ENCODE measurements around the gene GARNL3. TPM values are rescaled to one million over a fixed set of nuclear protein-coding genes. Genes with fewer than 3 reads are reported as not detected.

The GARNL3 gene
- polyA plus RNA-seq, 1 donor from 2014 or later: 20.0 TPM

DNA sequence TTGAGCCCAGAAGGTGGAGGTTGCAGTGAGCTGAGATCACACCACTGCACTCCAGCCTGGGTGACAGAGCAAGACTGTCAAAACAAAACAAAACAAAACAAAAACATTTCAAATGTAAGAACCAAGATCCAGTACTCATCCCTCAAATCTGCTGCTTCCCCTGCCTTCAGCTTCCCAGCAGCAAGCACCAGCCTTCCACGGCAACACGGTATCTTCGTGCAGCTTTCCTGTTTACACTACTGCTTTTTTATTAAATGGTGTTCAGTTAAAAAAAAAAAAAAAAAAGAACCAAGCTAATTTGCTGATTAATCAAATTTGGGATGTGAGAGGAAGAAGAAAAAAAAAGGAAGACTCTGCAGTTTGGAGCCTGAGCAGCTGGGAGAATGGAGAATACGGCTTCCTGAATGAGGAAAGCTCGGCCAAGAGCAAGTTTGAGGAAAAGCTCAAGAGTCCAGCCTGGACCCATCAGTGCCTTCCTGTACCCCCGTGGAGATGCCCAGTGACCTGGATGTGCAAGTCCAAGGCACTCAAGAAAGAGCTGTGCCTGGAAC is 104.4 kb downstream of the GARNL3 start:
- Histone ChIP-seq H3K36me3 (ENCODE audit: insufficient read depth, low read length) (no peaks in the 10 kb centered on the region), H3K9me2 (ENCODE audit: insufficient read depth, low read length) (no peaks in the 10 kb centered on the region), H3K27me3 (ENCODE audit: insufficient read depth, low read depth, low read length) (no peaks in the 10 kb centered on the region), H3K9me3 (ENCODE audit: low read length) (no peaks in the 10 kb centered on the region), H3K4me3 (ENCODE audit: low read length) (no peak overlapping the region), H3K4me2 (ENCODE audit: low read length) (no peak overlapping the region), H2AFZ (ENCODE audit: low read depth, low read length) (no peak overlapping the region), H4K20me1 (ENCODE audit: insufficient read depth) (no peaks in the 10 kb centered on the region), H3K9ac (ENCODE audit: low read length) (no peak overlapping the region), H3F3A (ENCODE audit: insufficient read depth, low read length, poor library complexity, severe bottlenecking) (no peaks in the 10 kb centered on the region), H3K27ac (ENCODE audit: low read length) (no peak overlapping the region), H3K79me2 (replicated peaks; ENCODE audit: insufficient read depth, low read length) (no peaks in the 10 kb centered on the region)
- TF ChIP-seq, protein P1, sequence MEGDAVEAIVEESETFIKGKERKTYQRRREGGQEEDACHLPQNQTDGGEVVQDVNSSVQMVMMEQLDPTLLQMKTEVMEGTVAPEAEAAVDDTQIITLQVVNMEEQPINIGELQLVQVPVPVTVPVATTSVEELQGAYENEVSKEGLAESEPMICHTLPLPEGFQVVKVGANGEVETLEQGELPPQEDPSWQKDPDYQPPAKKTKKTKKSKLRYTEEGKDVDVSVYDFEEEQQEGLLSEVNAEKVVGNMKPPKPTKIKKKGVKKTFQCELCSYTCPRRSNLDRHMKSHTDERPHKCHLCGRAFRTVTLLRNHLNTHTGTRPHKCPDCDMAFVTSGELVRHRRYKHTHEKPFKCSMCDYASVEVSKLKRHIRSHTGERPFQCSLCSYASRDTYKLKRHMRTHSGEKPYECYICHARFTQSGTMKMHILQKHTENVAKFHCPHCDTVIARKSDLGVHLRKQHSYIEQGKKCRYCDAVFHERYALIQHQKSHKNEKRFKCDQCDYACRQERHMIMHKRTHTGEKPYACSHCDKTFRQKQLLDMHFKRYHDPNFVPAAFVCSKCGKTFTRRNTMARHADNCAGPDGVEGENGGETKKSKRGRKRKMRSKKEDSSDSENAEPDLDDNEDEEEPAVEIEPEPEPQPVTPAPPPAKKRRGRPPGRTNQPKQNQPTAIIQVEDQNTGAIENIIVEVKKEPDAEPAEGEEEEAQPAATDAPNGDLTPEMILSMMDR (IDR thresholded peaks at IDR 0.05; ENCODE audit: poor library complexity, severe bottlenecking): no peak
- TF ChIP-seq EP300 (conservative IDR thresholded peaks at IDR 0.05; ENCODE audit: poor library complexity, severe bottlenecking) (no peak), EZH2 (IDR thresholded peaks at IDR 0.05; ENCODE audit: borderline replicate concordance, insufficient read depth, low read length, poor library complexity, severe bottlenecking) (no peak), TAF1 (IDR thresholded peaks at IDR 0.05; ENCODE audit: low read depth) (no peak)

DNA sequence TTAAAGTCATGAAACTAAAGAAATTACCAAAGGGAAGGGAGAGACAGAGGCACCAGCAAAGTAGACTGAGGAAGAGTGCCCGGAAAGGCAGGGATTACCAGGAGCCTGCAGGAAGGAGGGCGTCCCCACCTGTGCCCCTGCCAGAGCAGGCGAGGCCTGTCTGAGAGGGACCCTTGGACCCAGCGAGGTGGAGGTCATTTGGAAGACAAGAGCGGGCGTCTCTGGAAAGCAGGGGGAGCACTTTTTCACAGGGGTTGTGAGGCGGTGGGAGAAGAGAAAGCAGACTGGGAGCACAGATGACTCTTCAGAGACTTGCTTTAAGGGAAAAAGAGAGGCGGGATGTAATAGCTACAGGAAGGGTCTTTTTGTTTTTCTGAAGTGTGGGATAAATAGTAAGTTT is 104.9 kb downstream of the GARNL3 start:
- no peaks in the 10 kb centered on the region for H3K27me3 ChIP-seq (ENCODE audit: insufficient read depth, low read depth, low read length)
- TF ChIP-seq SMC3 (conservative IDR thresholded peaks at IDR 0.05; ENCODE audit: poor library complexity): no peak
- no peak for TF ChIP-seq TAF1 (IDR thresholded peaks at IDR 0.05; ENCODE audit: low read depth)
- TF ChIP-seq RAD21 (conservative IDR thresholded peaks at IDR 0.05): no peak
- TF ChIP-seq, protein P2, sequence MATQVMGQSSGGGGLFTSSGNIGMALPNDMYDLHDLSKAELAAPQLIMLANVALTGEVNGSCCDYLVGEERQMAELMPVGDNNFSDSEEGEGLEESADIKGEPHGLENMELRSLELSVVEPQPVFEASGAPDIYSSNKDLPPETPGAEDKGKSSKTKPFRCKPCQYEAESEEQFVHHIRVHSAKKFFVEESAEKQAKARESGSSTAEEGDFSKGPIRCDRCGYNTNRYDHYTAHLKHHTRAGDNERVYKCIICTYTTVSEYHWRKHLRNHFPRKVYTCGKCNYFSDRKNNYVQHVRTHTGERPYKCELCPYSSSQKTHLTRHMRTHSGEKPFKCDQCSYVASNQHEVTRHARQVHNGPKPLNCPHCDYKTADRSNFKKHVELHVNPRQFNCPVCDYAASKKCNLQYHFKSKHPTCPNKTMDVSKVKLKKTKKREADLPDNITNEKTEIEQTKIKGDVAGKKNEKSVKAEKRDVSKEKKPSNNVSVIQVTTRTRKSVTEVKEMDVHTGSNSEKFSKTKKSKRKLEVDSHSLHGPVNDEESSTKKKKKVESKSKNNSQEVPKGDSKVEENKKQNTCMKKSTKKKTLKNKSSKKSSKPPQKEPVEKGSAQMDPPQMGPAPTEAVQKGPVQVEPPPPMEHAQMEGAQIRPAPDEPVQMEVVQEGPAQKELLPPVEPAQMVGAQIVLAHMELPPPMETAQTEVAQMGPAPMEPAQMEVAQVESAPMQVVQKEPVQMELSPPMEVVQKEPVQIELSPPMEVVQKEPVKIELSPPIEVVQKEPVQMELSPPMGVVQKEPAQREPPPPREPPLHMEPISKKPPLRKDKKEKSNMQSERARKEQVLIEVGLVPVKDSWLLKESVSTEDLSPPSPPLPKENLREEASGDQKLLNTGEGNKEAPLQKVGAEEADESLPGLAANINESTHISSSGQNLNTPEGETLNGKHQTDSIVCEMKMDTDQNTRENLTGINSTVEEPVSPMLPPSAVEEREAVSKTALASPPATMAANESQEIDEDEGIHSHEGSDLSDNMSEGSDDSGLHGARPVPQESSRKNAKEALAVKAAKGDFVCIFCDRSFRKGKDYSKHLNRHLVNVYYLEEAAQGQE (IDR thresholded peaks at IDR 0.05; ENCODE audit: borderline replicate concordance): no peak
- TF ChIP-seq, protein P1 (IDR thresholded peaks at IDR 0.05; ENCODE audit: poor library complexity, severe bottlenecking): no peak
- no peak for TF ChIP-seq EP300 (conservative IDR thresholded peaks at IDR 0.05; ENCODE audit: poor library complexity, severe bottlenecking)
- no peak for TF ChIP-seq MXI1 (conservative IDR thresholded peaks at IDR 0.05; ENCODE audit: poor library complexity, severe bottlenecking)
- TF ChIP-seq EZH2 (IDR thresholded peaks at IDR 0.05; ENCODE audit: borderline replicate concordance, insufficient read depth, low read length, poor library complexity, severe bottlenecking): no peak
- TF ChIP-seq POLR2AphosphoS5 (IDR thresholded peaks at IDR 0.05): no peak
- no peaks in the 10 kb centered on the region for H3K79me2 ChIP-seq (replicated peaks; ENCODE audit: insufficient read depth, low read length)
- H3K36me3 ChIP-seq (ENCODE audit: insufficient read depth, low read length): no peaks in the 10 kb centered on the region
- H3K9ac ChIP-seq (ENCODE audit: low read length): no peak overlapping the region
- H3K4me3 ChIP-seq (ENCODE audit: low read length): no peak overlapping the region
- H3K4me2 ChIP-seq (ENCODE audit: low read length): no peak overlapping the region
- no peaks in the 10 kb centered on the region for H3K9me3 ChIP-seq (ENCODE audit: low read length)
- H3F3A ChIP-seq (ENCODE audit: insufficient read depth, low read length, poor library complexity, severe bottlenecking): no peaks in the 10 kb centered on the region
- no peaks in the 10 kb centered on the region for H4K20me1 ChIP-seq (ENCODE audit: insufficient read depth)
- H3K9me2 ChIP-seq (ENCODE audit: insufficient read depth, low read length): no peaks in the 10 kb centered on the region
- H3K27ac ChIP-seq (ENCODE audit: low read length): no peak overlapping the region
- H2AFZ ChIP-seq (ENCODE audit: low read depth, low read length): no peak overlapping the region

Measured in neural cell (in vitro differentiated cells).